Hindlimb muscle (tissue), 1 donor: ENCODE measurements around the gene TSTD2. TPM values are rescaled to one million over a fixed set of nuclear protein-coding genes. Genes with fewer than 3 reads are reported as not detected.
A peak's percentile ranks its signal among the peaks of the same experiment; 100 is the strongest.
"Not testable (repeated sequence)": the region's sequence is repeated elsewhere in the genome, so short reads cannot be mapped to it uniquely, and the experiment has no call there.

Source experiments
- DNase-seq: peaks from one replicate; pipeline ENCODE4 v3.0.0-alpha.2; 2013
- polyA plus RNA-seq: library from polyadenylated mRNA; unstranded; fragments of 120-200 nt; gene quantifications from one replicate; pipeline ENCODE4 v1.2.1, GENCODE V29; 2013; ENCODE audit not compliant: insufficient read length

Gene TSTD2
- polyA plus RNA-seq, 1 donor: 22.2 TPM

DNA sequence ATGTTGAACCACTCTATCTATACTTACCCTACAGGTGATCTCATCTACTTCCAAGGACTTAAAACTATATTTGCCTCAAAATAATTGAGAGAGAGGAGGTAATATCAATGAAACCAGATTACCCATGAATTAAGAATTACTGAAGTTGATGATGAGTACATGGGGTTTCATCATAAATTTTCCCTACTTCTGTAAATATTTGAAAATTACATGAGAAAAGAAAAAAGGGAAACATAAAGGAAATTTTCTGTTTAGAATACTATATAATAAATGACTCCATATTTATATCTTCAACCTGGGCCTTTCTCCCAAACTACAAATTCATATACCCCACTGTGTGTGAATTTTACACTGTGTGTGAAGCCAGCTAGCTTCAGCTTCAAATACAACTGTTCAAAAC, 2.6 kb downstream of the TSTD2 start:
- no peak for DNase-seq

DNA sequence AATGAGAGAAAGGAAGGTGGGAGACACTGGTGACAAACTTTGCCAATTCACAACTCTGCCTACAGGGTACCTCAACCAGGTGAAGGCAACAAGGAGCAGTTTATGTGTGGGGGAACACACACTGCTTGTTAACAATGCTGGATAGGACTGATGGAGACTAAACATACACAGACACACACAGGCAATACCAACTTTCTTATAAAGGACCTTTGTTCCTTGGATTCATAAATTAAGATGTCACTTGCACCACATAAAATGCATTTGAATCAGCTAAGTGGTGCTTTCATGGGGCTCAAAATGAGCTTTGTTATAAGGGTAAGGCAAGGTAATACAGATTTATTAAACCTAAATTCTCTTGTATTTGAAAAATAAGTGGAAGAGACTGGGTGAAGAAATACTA, 4.0 kb downstream of the TSTD2 start:
- DNase-seq: no peak

DNA sequence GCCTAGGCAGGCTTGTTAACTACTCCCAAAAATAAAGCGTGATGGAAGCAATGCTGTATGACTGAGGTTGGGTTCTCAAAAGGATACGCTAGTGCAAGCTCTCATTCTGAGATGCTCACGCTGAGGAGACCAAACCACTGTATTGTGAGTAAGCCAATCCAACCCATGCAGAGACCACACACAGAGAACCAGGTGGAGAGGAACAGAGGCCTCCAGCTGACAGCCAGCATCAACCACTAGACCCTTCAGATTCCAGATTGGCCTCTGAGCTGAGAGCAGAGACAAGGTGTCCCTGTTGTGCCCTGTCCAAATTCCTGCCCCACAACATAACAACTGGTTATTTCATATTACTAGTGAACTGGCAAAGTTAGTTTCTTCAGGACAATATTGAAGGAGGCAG, 4.5 kb downstream of the TSTD2 start:
- no peak for DNase-seq

DNA sequence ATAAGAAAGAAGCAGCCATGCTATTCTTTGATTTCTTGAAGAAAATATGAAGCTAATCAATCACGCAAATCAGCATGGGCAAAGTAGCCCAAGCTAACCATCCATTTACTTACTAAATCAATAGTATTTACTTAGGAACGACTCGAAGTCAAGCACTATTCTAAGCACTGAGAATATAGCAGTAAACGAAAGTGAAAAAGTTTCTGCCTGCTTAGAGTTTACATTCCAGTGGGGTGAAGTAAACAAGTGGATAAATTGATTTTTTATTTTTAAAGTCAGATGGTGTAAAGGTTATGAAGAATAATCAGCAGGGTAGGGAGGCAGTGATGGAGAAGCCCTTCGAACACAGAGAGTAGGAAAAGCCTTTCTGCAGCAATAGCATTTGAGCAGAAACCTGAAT, 5.5 kb downstream of the TSTD2 start:
- DNase-seq: no peak

DNA sequence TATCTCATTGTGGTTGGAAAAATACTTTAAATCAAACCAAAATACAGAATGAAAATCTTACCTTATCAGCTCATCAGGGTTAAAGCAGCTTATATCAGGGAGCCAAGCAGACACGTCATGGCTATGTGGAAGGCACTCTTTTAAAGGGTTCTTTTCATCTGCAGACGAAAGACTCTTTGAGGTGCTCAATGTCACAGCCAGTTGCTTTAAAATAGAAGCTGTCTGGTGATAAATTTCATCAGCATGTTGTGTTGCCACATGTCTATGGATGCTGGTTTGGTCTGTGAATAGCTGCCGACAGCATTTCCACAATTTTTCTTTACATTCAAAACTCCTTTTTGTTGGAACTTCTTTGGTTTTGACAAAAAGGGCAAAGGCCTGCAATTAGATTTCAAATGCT, 7.5 kb downstream of the TSTD2 start:
- DNase-seq: no peak

DNA sequence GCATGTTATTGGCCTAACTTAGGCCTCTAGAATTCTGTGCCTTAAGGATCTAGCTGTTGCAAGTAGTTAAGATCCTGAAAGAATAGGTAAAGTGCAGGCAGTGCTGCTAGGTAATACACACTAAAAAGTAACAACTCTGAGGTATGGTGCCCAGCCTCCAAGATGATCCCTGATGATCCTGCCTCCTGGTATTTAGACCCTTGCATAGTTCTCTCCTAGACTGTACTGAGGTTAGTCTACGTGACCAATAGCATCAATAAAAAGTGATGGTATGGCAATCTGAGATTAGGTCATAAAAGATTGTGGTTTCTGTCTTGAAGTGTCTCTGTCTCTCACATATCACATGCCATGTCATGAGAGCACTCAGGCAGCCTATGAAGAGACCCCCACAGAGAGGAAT, 9.2 kb downstream of the TSTD2 start:
- no peak for DNase-seq

DNA sequence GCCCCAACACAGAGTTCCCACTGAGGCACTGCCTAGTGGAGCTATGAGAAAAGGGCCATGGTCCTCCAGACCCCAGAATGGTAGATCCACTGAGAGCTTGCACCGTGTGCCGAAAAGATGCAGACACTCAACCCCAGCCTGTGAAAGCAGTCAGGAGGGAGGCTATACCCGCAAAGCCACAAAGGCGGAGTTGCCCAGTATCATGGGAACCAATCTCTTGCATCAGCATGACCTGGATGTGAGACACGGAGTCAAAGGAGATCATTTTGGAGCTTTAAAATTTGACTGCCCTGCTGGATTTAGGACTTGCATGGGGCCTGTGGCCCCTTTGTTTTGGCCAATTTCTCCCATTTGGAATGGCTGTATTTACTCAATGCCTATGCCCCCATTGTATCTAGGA, 10.7 kb downstream of the TSTD2 start:
- not testable (repeated sequence) for DNase-seq

DNA sequence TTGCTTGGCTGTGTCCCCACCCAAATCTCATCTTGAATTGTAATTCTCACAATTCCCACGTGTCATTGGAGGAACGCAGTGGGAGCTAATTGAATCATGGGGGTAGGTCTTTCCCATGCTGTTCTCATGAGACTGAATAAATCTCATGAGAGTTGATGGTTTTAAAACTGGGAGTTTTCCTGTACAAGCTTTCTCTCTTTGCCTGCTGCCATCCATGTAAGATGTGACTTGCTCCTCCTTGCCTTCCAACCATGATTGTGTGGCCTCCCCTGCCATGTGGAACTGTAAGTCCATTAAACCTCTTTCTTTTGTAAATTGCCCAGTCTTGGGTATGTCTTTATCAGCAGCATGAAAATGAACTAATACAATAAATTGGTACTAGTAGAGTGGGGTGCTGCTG, 13.1 kb downstream of the TSTD2 start:
- not testable (repeated sequence) for DNase-seq

DNA sequence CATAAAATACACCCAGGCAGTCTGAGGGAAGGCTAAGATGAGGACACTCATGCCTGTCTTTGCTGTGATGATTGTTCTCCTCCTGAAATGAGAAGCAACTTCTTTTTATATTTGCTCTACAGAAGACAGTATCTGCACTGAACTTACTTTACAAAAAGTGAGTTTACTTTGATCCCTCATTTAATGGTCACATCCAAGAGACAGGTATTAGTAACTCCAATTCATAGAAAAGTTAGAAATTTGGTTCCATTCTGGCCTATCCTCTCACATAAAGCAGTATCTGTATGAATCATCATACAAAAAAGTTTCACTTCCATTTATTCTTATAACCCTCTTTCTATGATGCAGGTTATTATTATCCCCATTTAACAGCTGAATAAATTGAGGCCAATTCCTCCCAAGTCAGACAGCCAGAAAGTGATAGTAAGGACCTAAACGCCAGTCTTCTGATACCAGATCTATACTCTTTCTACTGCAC, 15.2 kb downstream of the TSTD2 start:
- no peak for DNase-seq

DNA sequence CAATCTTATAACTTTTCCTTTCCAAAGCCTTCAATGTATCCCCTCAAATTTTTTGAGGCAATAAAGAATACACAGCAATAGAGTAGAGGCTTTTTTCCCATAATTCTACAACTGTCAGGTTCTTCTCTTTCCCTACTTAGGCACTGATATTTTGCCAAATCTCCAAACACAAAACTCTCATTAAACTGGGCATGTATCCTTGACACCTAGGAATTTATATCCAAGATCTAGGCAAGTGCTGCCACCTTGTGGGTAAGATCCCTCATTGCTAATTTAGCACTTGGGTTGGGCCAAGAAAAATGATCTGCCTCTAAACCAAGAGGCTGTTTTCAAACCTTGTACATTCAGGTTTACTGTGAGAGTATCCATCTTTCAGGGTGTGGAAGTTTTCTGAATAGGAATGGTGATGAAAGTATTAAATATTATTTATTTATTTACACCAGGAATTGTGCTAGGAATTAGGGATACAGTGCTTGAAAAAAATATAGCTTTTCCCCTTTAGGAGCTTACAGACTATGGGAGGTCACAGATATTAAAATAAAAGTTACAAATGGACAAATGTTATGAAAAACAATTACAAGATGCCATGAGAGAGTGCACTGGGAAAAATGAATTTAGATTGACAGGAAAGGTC, 17.6 kb downstream of the TSTD2 start:
- peak; percentile 31 for DNase-seq

DNA sequence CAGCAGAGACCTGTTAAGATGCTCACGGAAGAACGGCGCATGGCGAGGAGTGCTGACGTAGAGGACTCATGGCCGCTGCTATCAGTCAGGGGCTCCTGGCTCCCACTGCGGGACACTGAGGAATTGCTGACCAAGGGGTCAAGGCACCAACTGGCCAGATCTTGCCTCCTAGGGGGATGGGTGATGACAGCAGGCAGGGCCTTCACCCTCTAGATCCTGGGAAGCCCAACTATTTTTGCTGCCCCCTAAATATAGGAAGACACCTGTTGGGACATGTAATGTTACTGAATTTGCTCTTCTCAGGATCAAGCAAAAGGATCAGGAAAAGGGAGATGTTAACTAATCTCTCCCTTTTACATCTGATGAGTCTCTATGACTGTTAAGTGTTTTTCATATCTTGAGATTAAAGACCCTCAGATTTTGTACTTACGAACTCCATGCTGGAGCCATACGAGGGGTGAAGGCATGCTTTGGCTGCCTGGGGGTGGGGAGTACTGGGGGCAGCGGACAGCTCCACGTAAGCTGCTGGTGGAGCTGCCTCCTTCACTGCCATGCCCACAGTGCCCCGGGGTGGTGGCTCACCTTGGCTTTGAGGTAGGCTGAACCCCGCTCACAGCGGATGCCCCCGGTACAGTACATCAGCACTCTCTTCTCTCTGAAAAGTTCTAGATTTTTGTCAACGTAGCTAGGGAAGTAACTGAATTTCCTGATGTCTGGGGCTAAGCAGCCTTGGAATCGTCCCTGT, 28.1 kb downstream of the TSTD2 start:
- no peak for DNase-seq

DNA sequence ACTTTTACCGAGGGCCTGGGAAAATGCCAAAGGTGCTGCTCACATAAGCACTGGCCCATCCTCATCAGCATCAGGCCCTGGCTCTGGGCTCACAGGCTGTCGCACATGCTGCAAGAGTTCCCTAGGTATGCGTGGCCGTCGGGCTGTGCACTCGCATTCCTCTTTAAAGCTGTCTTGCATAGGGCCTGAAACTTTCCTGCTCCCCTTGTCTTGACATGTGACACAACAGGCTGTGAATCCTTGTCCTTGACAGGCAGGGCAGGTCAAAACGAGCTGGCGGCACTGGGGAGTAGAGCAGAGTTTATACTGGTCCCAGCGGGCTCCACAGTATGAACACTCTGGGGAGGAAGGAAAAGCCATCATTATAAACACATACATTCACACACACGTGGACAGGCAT, 30.7 kb downstream of the TSTD2 start:
- DNase-seq: no peak

DNA sequence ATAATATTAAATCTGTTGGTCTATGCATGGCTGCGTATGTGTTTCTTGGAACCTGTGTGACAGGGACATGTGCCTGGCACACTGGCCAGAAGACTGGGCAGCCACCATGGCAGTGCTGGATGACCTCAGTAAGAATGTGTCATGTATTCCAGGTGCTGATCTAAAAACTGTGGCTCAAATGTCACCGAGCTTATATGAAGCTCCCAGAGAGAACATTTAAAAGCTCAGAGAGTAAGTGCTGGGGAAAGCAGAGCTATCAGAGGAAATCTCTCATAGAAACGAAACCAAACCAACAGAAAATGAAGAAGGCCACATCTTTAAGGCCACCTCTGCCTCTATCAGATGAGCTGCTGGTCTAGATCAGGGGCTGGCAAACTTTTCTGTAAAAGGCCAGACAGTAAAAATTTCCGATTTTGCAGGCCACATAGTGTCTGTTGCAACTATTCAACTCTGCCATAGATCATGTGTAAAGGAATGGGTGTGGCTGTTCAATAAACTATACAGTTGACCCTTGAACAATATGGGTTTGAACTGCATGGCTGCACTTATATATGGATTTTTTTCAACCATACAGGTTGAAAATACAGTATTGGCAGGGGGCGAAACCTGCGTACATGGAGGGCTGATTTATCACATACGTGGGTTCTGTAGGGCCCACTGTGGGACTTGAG, 31.8 kb downstream of the TSTD2 start:
- DNase-seq: no peak

DNA sequence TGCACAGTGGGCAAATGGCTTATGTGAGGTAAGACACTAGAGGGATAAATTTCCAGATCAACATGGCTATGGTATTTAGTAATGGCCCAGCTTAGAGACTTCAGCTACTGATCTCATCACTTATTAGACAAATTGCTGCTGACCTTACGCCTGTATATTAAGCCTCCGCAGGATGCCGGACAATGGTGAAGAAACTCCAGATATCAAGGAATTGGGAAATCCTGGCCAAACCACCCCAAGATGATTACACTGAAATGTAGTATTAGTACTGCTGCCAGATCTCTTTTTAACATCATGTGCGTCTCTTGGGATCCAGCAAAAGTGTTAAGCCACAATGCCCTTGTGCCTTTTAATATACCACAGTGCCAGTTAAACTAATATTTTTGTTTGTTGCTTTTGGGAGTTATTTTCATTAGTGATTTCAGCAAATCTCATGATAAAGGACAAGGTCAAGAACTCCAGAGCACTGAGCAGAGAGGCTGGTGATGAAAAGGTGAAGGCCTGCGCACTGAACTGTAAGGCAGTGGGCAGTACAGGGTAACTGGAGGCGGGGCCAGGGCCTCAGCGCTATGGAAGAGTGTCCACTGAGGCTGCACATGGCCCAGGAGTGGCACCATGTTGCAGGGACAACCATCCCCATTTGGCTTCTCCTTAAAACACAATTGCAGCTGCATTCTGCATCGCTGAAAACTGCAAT, 32.5 kb downstream of the TSTD2 start:
- no peak for DNase-seq

DNA sequence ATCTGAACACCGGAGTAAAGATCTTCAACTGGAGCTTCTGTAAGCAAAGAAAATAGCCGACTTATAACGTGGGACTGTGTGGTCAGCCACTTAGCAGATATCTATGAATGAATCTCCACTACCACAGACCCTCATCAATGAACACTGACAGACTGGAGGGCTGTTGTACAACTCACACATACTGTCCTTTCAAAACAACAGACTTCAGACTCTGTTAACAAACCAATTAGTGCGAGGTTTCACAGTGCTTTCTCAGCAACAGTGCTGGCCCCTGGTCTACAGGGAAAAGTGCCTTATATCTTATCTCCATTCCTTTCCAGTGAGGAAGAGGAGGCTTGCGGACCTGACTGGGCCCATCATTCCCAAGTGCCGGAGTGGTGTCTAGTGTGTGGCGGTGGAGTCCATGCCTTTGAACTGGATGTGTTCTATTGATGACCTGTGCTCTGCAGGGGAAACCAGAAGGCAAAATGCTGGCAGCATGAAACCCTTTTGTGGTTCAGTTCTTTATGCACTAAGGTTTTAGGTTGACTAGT, 33.8 kb downstream of the TSTD2 start:
- no peak for DNase-seq

DNA sequence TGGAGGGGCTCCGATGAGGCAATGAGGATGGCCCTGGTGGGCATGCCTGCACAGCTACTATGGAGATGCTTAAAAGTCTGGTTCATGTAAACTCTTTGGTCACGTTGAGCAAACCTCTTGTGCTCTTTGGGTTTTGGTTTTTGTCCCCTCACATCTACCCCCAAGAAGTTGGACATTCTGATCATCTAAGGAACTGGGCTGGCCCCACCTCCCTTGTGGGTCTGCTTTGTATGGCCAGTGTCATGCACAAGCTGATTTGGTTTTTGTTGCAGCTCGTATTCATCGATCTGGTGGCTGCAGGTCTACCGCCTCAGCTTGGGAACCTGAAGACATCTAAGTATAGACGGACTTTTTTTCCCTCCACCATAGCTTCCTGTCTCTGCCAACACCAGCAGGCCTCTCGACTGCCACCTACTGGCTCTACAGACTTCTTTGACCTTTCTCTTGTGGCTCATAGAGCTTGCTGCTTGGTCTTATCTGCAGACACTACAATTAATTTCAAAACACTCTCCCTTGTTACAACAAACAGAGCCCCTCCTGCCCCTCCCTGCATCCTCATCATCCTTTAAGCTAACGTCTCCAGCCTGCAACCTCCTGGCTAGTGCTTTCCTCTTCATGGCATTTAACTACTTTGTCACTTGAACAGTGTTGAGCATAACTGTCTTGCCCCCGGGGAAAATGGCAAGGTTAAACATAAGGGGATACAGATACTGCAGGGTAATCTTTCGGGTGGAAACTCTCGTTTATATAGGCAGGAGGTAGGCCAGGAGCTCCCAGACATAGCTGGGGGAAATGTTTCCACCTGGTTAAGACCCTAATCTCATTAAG, 34.5 kb downstream of the TSTD2 start:
- peak; percentile 72 for DNase-seq

DNA sequence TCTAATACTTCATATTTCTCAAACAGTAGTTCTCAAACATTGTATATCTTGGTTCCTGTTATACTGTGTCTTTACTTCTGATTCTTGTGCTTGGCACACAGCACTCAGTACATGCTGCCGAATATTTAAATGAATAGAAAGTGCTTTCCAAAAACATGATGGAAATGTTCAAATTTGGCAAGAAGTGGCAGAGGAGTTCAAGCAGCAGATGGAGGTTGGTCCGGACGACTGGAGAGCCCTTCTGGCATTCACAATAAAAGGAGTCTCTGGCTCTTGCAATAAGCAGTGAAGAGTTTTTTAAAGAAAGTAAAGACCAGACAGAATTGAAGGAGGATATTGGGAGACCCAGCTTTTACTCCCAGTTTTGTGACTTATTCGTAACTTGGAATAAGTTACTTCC, 36.3 kb downstream of the TSTD2 start:
- peak; percentile 11 for DNase-seq

DNA sequence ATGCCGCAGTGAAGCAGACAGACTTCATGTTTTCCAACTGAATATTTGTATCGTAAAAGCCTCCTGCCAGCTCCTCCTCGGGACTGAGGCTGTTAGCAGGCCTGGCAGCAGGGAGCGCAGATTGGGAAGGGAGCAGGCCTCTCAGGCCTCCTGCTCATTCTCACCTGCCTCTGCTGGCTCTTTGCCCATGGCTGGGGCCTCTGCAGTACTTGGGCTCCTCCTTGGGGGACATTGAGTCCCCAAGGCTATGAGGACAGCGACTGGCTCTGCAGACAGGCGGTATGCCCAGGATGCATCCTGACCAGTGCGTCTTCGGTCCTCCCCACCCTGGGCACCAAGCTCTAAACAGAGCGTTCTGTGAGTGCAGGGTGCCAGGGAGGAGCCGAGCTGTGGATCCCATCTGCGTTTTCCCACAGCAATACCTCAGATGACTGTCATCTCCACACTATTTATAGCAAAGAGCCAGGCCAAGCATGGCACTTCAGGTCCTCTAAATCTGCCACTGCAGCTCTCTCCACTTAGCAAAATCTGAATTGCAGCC, 38.7 kb downstream of the TSTD2 start:
- peak; percentile 11 for DNase-seq

DNA sequence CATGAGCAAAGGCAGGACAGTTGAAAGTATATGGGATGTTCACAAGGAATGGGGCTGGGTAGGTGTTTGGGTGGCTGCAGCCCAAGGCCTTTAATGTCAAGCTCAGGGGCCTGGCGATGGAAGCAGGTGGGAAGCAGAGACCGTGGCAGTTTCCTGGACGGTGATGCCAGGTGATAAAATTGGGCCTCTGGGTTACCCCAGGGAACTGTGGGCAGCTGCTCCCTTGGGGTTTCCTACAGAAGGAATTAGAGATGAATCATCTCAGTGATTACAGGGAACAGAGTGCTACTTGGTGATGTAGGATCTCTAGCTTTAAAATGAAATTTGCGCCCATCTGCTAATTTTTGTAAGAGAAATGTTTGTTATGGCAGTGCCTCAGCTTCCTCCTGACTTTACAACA, 39.2 kb downstream of the TSTD2 start:
- no peak for DNase-seq

DNA sequence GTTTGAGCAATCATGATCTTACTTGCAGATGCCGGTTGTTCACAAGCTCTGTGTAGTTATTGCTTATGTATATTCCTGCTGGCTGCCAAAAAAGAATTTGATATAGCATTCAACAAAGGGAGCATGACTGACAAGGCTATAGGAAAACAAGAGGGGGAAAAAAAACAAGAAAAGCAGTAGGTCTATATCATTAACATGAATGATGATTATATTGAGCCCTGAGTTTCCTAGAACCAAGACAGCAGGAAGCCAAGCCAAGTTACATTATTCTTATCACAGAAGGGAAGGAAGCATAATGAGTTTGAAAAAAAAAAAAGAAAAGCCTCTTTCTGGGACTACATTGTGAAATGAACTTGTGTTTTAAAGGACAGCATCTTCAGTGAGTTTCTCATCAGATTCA, 41.0 kb downstream of the TSTD2 start:
- DNase-seq: no peak

DNA sequence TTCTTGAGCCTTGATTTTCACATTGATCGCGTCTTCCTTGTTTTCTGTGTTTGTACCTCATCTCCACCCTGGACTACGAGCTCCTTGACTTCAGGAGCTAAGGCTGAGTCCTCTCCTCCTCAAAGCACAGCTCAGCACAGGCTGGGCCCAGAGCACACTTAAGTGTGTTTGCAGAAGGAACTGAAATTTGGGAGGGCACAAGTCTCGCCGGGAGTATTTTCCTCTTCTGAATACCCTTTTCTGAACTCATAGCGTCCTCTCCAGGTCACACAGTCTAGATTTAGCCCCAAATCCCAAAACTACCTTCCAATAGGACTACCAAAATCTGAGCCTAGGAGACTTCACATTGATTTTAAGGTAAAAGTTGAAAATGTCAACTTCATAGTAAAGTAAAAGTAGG, 41.6 kb downstream of the TSTD2 start:
- DNase-seq: no peak

DNA sequence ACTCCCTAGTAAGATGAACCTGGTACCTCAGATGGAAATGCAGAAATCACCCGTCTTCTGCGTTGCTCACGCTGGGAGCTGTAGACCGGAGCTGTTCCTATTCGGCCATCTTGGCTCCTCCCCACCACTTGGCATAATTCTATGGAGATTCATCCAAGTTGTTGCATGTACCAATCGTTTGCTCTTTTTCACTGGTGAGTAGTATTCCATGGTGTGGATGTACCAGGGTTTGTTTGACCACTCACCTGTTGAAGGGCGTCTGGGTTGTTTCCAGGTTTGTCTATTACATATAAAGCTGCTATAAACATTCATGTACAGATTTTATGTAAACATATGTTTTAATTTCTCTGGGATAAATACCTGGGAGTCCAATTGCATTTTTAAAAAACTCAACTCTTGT, 46.3 kb downstream of the TSTD2 start:
- DNase-seq: not testable (repeated sequence)
